Measurements from ENCODE around the gene PPP3R1. TPM values are rescaled to one million over a fixed set of nuclear protein-coding genes. Genes with fewer than 3 reads are reported as not detected.

Gene PPP3R1
- total and polyA plus RNA-seq, 2 of the 8 experiments (the other 6 are each of a cell fraction or from before 2014, with no cell fraction given): 9.3 to 85.1 TPM

DNA sequence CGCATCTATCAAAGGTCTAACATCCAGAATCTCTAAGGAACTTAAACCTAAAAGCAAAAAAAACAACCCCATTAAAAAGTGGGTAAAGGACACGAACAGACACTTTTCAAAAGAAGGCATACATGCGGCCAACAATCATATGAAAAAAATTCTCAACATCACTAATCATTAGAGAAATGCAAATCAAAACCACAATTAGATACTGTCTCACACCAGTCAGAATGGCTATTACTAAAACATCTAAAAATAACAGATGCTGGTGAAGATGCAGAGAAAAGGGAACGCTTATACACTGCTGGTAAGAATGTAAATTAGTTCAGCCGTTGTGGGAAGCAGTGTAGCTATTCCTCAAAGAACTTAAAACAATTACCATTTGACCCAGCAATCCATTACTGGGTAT lies 38.0 kb downstream of the PPP3R1 start (continued):
- TF ChIP-seq BACH1 (IDR thresholded peaks at IDR 0.05; ENCODE audit: low read length): no peak
- TF ChIP-seq PHF8 (conservative IDR thresholded peaks at IDR 0.05; ENCODE audit: low read depth, low read length): no peak
- TF ChIP-seq TAF1 (IDR thresholded peaks at IDR 0.05; ENCODE audit: low read depth, low read length): no peak

Data from H1 (cell line).